Neural progenitor cell (in vitro differentiated cells): Measurements from ENCODE around the gene MSX2. TPM values are rescaled to one million over a fixed set of nuclear protein-coding genes. Genes with fewer than 3 reads are reported as not detected.

Source experiments
- DNase-seq: peaks from one replicate; pipeline ENCODE4 v3.0.0-alpha.2; 2016; ENCODE audit warnings: low spot score
- H2AFZ ChIP-seq: fragments of 200-600 bp; sonication (generic); replicated peaks from 2 replicates; pipeline ENCODE4 v1.6.1; 2016; ENCODE audit warnings: antibody characterized with exemption
- H3F3A ChIP-seq: fragments of 200-600 bp; sonication (generic); 2 replicates; pipeline ENCODE4 v1.6.1; 2016; ENCODE audit warnings: antibody characterized with exemption, low read depth
- H3K27ac ChIP-seq: fragments of 200-600 bp; sonication (generic); 2 replicates; pipeline ENCODE4 v1.5.1; 2016; ENCODE audit warnings: mild to moderate bottlenecking
- H3K27me3 ChIP-seq: fragments of 200-600 bp; sonication (generic); 2 replicates; pipeline ENCODE4 v1.6.1; 2016; ENCODE audit warnings: mild to moderate bottlenecking, moderate library complexity
- H3K36me3 ChIP-seq: fragments of 200-600 bp; sonication (generic); 2 replicates; pipeline ENCODE4 v1.5.1; 2016
- H3K4me1 ChIP-seq: fragments of 200-600 bp; sonication (generic); 2 replicates; pipeline ENCODE4 v1.6.1; 2016; ENCODE audit warnings: mixed run types
- H3K4me2 ChIP-seq: fragments of 200-600 bp; sonication (generic); 2 replicates; pipeline ENCODE4 v1.6.1; 2016
- H3K4me3 ChIP-seq: fragments of 200-600 bp; sonication (generic); 2 replicates; pipeline ENCODE4 v1.5.1; 2016
- H3K79me2 ChIP-seq: fragments of 200-600 bp; sonication (generic); 2 replicates; pipeline ENCODE4 v1.6.1; 2016; ENCODE audit warnings: low read depth
- H3K9ac ChIP-seq: fragments of 200-600 bp; sonication (generic); 2 replicates; pipeline ENCODE4 v1.6.1; 2016
- H3K9me3 ChIP-seq: fragments of 200-600 bp; sonication (generic); 2 replicates; pipeline ENCODE4 v1.5.1; 2016; ENCODE audit warnings: low read depth
- H4K20me1 ChIP-seq: fragments of 200-600 bp; sonication (generic); 2 replicates; pipeline ENCODE4 v1.6.1; 2016; ENCODE audit warnings: low read depth
- H3K27ac Mint-ChIP-seq: 3 replicates; pipeline ENCODE4 v1.8.0; 2021; ENCODE audit warnings: mixed read lengths
- H3K27me3 Mint-ChIP-seq: 2 replicates; pipeline ENCODE4 v1.8.0; 2022; ENCODE audit warnings: low read depth, mild to moderate bottlenecking, inconsistent platforms, moderate library complexity, mixed read lengths; ENCODE audit not compliant: insufficient read depth
- H3K36me3 Mint-ChIP-seq: 3 replicates; pipeline ENCODE4 v1.8.0; 2021; ENCODE audit warnings: mixed read lengths
- H3K4me1 Mint-ChIP-seq: 3 replicates; pipeline ENCODE4 v1.8.0; 2021; ENCODE audit warnings: mixed read lengths
- H3K4me3 Mint-ChIP-seq: 3 replicates; pipeline ENCODE4 v1.8.0; 2021; ENCODE audit warnings: mild to moderate bottlenecking, moderate library complexity, mixed read lengths
- H3K9me3 Mint-ChIP-seq: 3 replicates; pipeline ENCODE4 v1.8.0; 2020; ENCODE audit warnings: mixed read lengths
- EZH2 ChIP-seq: fragments of 200-600 bp; sonication (generic); IDR thresholded peaks from 2 replicates; pipeline ENCODE4 v1.6.1; 2017; ENCODE audit warnings: antibody characterized with exemption, mild to moderate bottlenecking, moderate library complexity
- EZH2phosphoT487 ChIP-seq: fragments of 200-600 bp; sonication (generic); IDR thresholded peaks from 2 replicates; pipeline ENCODE4 v1.6.1; 2017; ENCODE audit warnings: antibody characterized with exemption
- total RNA-seq: library from RNA; depleted of rRNA; stranded (reverse); fragments of >200 nt; gene quantifications from 2 replicates; pipeline ENCODE4 v1.2.3, GENCODE V29; 2015; ENCODE audit warnings: low replicate concordance
- TF ChIP-seq, protein P1 (sequence below): fragments of 200-600 bp; sonication (generic); IDR thresholded peaks from 2 replicates; pipeline ENCODE4 v1.5.1; 2017; ENCODE audit warnings: antibody characterized with exemption, mild to moderate bottlenecking

MSX2 gene
- total RNA-seq, 1 donor from 2014 or later, result 0.30 TPM

DNA sequence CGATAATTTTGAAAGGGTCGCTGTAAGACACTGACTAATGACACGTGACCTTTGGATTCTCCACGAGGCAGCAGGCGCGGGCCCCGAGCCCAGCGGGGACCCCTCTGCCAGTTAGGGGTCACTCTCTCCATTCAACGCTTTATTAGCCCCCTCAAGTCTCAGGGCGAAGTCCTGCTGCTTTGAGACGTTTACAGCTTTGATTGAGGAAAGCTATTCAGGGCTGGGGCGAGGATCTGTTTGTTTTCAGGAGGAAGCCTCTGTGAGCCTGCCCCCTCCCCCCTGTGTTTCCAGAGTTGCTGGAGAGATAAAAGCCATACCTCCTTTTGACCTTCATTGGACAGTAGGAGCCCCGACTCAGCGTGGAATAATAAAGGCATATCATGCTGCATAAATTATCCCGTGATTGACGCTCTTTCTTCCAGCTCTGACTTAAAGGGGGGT lies 31.4 kb upstream of the MSX2 start:
- no peaks in the 10 kb centered on the region for H3K36me3 Mint-ChIP-seq
- Histone ChIP-seq H3F3A (peaks cover 39% of the 10 kb centered on the region), H3K9ac (no peak overlapping the region), H3K79me2 (no peaks in the 10 kb centered on the region), H3K4me2 (peak overlapping the region; percentile 75), H3K27ac (peak overlapping the region; percentile 57), H3K27me3 (peaks cover 37% of the 10 kb centered on the region), H3K9me3 (no peaks in the 10 kb centered on the region), H2AFZ (peak overlapping the region; percentile 17), H3K4me3 (peak overlapping the region; percentile 32), H4K20me1 (peaks cover 8% of the 10 kb centered on the region), H3K36me3 (no peaks in the 10 kb centered on the region), H3K4me1 (peaks cover 34% of the 10 kb centered on the region)
- TF ChIP-seq EZH2phosphoT487, result peak; percentile 51
- no peak for TF ChIP-seq EZH2
- TF ChIP-seq, protein P1, sequence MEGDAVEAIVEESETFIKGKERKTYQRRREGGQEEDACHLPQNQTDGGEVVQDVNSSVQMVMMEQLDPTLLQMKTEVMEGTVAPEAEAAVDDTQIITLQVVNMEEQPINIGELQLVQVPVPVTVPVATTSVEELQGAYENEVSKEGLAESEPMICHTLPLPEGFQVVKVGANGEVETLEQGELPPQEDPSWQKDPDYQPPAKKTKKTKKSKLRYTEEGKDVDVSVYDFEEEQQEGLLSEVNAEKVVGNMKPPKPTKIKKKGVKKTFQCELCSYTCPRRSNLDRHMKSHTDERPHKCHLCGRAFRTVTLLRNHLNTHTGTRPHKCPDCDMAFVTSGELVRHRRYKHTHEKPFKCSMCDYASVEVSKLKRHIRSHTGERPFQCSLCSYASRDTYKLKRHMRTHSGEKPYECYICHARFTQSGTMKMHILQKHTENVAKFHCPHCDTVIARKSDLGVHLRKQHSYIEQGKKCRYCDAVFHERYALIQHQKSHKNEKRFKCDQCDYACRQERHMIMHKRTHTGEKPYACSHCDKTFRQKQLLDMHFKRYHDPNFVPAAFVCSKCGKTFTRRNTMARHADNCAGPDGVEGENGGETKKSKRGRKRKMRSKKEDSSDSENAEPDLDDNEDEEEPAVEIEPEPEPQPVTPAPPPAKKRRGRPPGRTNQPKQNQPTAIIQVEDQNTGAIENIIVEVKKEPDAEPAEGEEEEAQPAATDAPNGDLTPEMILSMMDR, result no peak
- peaks cover 41% of the 10 kb centered on the region for H3K27me3 Mint-ChIP-seq
- DNase-seq, result peak; percentile 88
- peaks cover 78% of the 10 kb centered on the region for H3K4me1 Mint-ChIP-seq
- H3K4me3 Mint-ChIP-seq, result peak overlapping the region; percentile 71
- peak overlapping the region; percentile 92 for H3K27ac Mint-ChIP-seq
- H3K9me3 Mint-ChIP-seq, result no peaks in the 10 kb centered on the region

DNA sequence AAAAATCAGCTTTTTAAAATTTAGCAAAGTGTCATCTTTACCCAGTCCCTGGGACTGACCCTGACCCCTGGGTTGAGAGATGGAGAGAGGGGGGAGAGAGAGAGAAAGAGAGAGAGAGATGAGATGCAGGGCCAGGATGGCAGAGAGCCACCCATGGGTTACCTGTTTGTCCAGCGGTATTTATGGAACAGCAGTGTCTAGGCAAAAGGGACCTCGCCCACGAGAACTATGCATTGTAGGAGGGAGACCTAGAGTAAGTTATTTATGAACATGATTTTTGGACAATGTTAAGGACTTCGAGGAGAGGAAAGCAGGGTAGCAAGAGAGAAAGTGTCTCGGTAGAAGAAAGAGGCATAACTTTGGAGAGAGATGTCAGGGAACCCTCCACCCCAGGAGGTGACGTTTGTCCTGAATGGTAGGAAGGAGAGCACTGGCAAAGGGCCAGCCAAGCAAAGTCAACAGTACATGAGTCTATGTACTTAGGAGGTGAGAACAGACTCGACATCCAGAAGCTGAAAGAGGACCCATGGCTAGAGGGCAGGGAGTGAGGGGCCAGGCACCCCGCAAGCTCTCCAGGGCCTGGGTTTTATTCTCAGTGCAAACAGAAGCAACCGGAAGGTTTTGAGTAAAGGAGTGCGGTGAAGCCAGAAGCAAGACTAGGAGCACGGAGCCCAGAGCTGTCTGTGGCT lies 30.5 kb upstream of the MSX2 start:
- H3K79me2 ChIP-seq, result no peaks in the 10 kb centered on the region
- TF ChIP-seq EZH2, result no peak
- TF ChIP-seq, protein P1, result no peak
- TF ChIP-seq EZH2phosphoT487, result no peak
- peak overlapping the region; percentile 11 for H3K4me3 Mint-ChIP-seq
- peaks cover 76% of the 10 kb centered on the region for H3K4me1 Mint-ChIP-seq
- H3K4me2 ChIP-seq, result peak overlapping the region; percentile 75
- H3K27me3 ChIP-seq, result peaks cover 29% of the 10 kb centered on the region
- no peaks in the 10 kb centered on the region for H3K9me3 ChIP-seq
- peak overlapping the region; percentile 32 for H3K4me3 ChIP-seq
- H3K36me3 ChIP-seq, result no peaks in the 10 kb centered on the region
- H2AFZ ChIP-seq, result no peak overlapping the region
- no peak for DNase-seq
- peaks cover 8% of the 10 kb centered on the region for H4K20me1 ChIP-seq
- no peak overlapping the region for H3K9ac ChIP-seq
- peaks cover 37% of the 10 kb centered on the region for H3F3A ChIP-seq
- no peaks in the 10 kb centered on the region for H3K36me3 Mint-ChIP-seq
- H3K27ac ChIP-seq, result no peak overlapping the region
- H3K27ac Mint-ChIP-seq, result peak overlapping the region; percentile 75
- peaks cover 26% of the 10 kb centered on the region for H3K4me1 ChIP-seq
- peaks cover 39% of the 10 kb centered on the region for H3K27me3 Mint-ChIP-seq
- H3K9me3 Mint-ChIP-seq, result no peaks in the 10 kb centered on the region

DNA sequence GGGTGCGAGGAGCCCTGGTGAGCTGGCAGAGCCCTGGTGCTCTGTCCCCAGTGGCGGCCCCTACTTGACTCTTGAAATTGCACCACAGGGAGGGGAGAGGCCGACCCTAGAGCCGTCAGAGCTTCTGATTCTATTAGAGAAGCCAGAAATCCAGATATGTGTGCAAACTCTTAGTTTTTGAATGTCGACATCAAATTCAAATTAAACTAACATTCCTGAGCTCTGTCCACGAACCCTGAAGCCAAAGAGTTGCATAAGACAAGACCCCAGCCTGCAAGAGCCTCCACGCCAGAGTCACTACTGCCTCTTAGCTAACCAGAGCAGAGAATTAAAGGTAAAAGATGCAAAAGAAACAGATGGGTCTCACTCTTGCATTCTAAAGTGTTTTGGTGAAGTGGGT lies 29.8 kb upstream of the MSX2 start:
- Histone ChIP-seq H3K4me2 (no peak overlapping the region), H3K9me3 (no peaks in the 10 kb centered on the region), H3F3A (peaks cover 36% of the 10 kb centered on the region), H3K79me2 (no peaks in the 10 kb centered on the region), H3K9ac (no peak overlapping the region), H3K4me1 (peaks cover 26% of the 10 kb centered on the region), H3K36me3 (no peaks in the 10 kb centered on the region), H2AFZ (no peak overlapping the region), H3K27me3 (peaks cover 21% of the 10 kb centered on the region), H4K20me1 (peaks cover 8% of the 10 kb centered on the region), H3K27ac (no peak overlapping the region), H3K4me3 (no peak overlapping the region)
- H3K36me3 Mint-ChIP-seq, result no peaks in the 10 kb centered on the region
- peak overlapping the region; percentile 75 for H3K27ac Mint-ChIP-seq
- peaks cover 37% of the 10 kb centered on the region for H3K27me3 Mint-ChIP-seq
- peak overlapping the region; percentile 39 for H3K4me3 Mint-ChIP-seq
- H3K4me1 Mint-ChIP-seq, result peaks cover 69% of the 10 kb centered on the region
- TF ChIP-seq EZH2phosphoT487 (no peak), EZH2 (no peak)
- TF ChIP-seq, protein P1, result no peak
- H3K9me3 Mint-ChIP-seq, result no peaks in the 10 kb centered on the region
- DNase-seq, result no peak
